Measurements from ENCODE around the gene SMOC2. TPM values are rescaled to one million over a fixed set of nuclear protein-coding genes. Genes with fewer than 3 reads are reported as not detected.

The SMOC2 gene
- total RNA-seq, 4 donors from 2014 or later: 10.7 to 14.9 (median 13.7) TPM

- no peaks in the 10 kb centered on the region for H3K4me1 ChIP-seq
- no peak overlapping the region for H3K27ac ChIP-seq
- TF ChIP-seq CTCF (IDR thresholded peaks at IDR 0.05) (no peak), POLR2A (IDR thresholded peaks at IDR 0.05) (no peak)
Measured at GRCh38 chr6:168457653-168457934, 16.6 kb downstream of the SMOC2 start.

DNA sequence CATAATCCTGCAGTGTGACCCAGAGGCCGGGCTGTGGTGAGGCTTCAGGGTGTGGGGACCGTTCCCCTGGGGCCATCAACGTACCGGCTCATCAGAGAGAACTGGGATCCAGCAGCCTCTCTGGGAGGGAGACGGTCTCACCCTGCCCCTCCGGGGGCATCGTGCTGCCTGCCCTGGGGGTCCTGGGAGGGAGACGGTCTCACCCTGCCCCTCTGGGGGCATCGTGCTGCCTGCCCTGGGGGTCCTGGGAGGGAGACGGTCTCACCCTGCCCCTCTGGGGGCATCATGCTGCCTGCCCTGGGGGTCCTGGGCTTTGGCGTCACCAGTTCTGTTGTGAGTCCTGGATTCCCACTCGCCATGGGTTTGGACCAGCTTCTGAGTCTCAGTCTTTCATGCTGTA, 17.1 kb downstream of the SMOC2 start:
- no peak overlapping the region for H3K27ac ChIP-seq
- H3K4me1 ChIP-seq: no peaks in the 10 kb centered on the region
- H3K4me3 ChIP-seq: no peak overlapping the region
- no peak for TF ChIP-seq POLR2A (IDR thresholded peaks at IDR 0.05)
- no peak for TF ChIP-seq CTCF (IDR thresholded peaks at IDR 0.05)
- H3K36me3 ChIP-seq: no peaks in the 10 kb centered on the region
- no peaks in the 10 kb centered on the region for H3K27me3 ChIP-seq
- DNase-seq: no peak
- H3K9me3 ChIP-seq: no peaks in the 10 kb centered on the region

More at GRCh38 chr6:168457653-168457934, 16.6 kb downstream of the SMOC2 start:
- Histone ChIP-seq H3K27me3 (no peaks in the 10 kb centered on the region), H3K9me3 (no peaks in the 10 kb centered on the region), H3K36me3 (no peaks in the 10 kb centered on the region), H3K4me3 (no peak overlapping the region)
- DNase-seq: no peak

- Histone ChIP-seq H3K9me3 (no peaks in the 10 kb centered on the region), H3K4me3 (no peak overlapping the region), H3K4me1 (no peaks in the 10 kb centered on the region), H3K36me3 (no peaks in the 10 kb centered on the region), H3K27me3 (no peaks in the 10 kb centered on the region), H3K27ac (no peak overlapping the region)
- no peak for DNase-seq
- TF ChIP-seq CTCF (IDR thresholded peaks at IDR 0.05) (no peak), POLR2A (IDR thresholded peaks at IDR 0.05) (no peak)
Measured at GRCh38 chr6:168459572-168459971, 18.6 kb downstream of the SMOC2 start.

GRCh38 chr6:168462289-168462853, 21.4 kb downstream of the SMOC2 start:
- Histone ChIP-seq H3K27ac (no peak overlapping the region), H3K4me3 (no peak overlapping the region), H3K36me3 (no peaks in the 10 kb centered on the region), H3K27me3 (no peaks in the 10 kb centered on the region), H3K4me1 (no peaks in the 10 kb centered on the region), H3K9me3 (no peaks in the 10 kb centered on the region)
- no peak for TF ChIP-seq CTCF (IDR thresholded peaks at IDR 0.05)
- TF ChIP-seq POLR2A (IDR thresholded peaks at IDR 0.05): no peak
- no peak for DNase-seq

- H3K4me1 ChIP-seq: no peaks in the 10 kb centered on the region
- no peak overlapping the region for H3K4me3 ChIP-seq
- H3K9me3 ChIP-seq: no peaks in the 10 kb centered on the region
- TF ChIP-seq POLR2A (IDR thresholded peaks at IDR 0.05) (no peak), CTCF (IDR thresholded peaks at IDR 0.05) (no peak)
- no peaks in the 10 kb centered on the region for H3K36me3 ChIP-seq
- H3K27ac ChIP-seq: no peak overlapping the region
- no peak for DNase-seq
- H3K27me3 ChIP-seq: no peaks in the 10 kb centered on the region
Measured at GRCh38 chr6:168464546-168464945, 23.6 kb downstream of the SMOC2 start.

- Histone ChIP-seq H3K4me3 (no peak overlapping the region), H3K4me1 (no peaks in the 10 kb centered on the region), H3K27me3 (no peaks in the 10 kb centered on the region), H3K36me3 (no peaks in the 10 kb centered on the region), H3K9me3 (peaks cover 0 to 3% (median 0%) of the 10 kb centered on the region in 4 donors), H3K27ac (no peak overlapping the region)
- TF ChIP-seq POLR2A (IDR thresholded peaks at IDR 0.05) (no peak), CTCF (IDR thresholded peaks at IDR 0.05) (no peak)
- no peak for DNase-seq
Measured at GRCh38 chr6:168468045-168468444, 27.1 kb downstream of the SMOC2 start.

Data from Peyer's patch (tissue), 4 donors.